Hepatocyte (in vitro differentiated cells): Measurements from ENCODE around the gene VAV3. TPM values are rescaled to one million over a fixed set of nuclear protein-coding genes. Genes with fewer than 3 reads are reported as not detected.

Experiments used
- DNase-seq: peaks from one replicate; pipeline ENCODE4 v3.0.0-alpha.2; 2016; ENCODE audit warnings: low spot score
- H2AFZ ChIP-seq: fragments of 200-600 bp; sonication (generic); 2 replicates; pipeline ENCODE4 v1.6.0; 2016; ENCODE audit warnings: antibody characterized with exemption, mild to moderate bottlenecking
- H3K27ac ChIP-seq: fragments of 200-600 bp; sonication (generic); 2 replicates; pipeline ENCODE4 v1.5.1; 2016; ENCODE audit warnings: mild to moderate bottlenecking
- H3K27me3 ChIP-seq: fragments of 200-600 bp; sonication (generic); 2 replicates; pipeline ENCODE4 v1.6.1; 2016
- H3K36me3 ChIP-seq: fragments of 200-600 bp; sonication (generic); replicated peaks from 2 replicates; pipeline ENCODE4 v1.5.1; 2016; ENCODE audit warnings: low read depth; ENCODE audit not compliant: insufficient read depth
- H3K4me1 ChIP-seq: fragments of 200-600 bp; sonication (generic); 2 replicates; pipeline ENCODE4 v1.5.1; 2016; ENCODE audit warnings: mild to moderate bottlenecking, moderate library complexity; ENCODE audit not compliant: insufficient read depth
- H3K4me2 ChIP-seq: fragments of 200-600 bp; sonication (generic); 2 replicates; pipeline ENCODE4 v1.6.0; 2016
- H3K4me3 ChIP-seq: fragments of 200-600 bp; sonication (generic); 2 replicates; pipeline ENCODE4 v1.5.1; 2016; ENCODE audit warnings: mild to moderate bottlenecking
- H3K79me2 ChIP-seq: fragments of 200-600 bp; sonication (generic); 2 replicates; pipeline ENCODE4 v1.6.0; 2017; ENCODE audit warnings: mild to moderate bottlenecking
- H3K9me2 ChIP-seq: fragments of 200-600 bp; sonication (generic); replicated peaks from 2 replicates; pipeline ENCODE4 v1.6.0; 2017; ENCODE audit warnings: mild to moderate bottlenecking; ENCODE audit not compliant: insufficient read depth
- H3K9me3 ChIP-seq: fragments of 200-600 bp; sonication (generic); 2 replicates; pipeline ENCODE4 v1.5.1; 2016; ENCODE audit warnings: low read depth, mild to moderate bottlenecking
- H4K20me1 ChIP-seq: fragments of 200-600 bp; sonication (generic); 2 replicates; pipeline ENCODE4 v1.6.0; 2016; ENCODE audit warnings: mild to moderate bottlenecking; ENCODE audit not compliant: insufficient read depth, poor library complexity, severe bottlenecking
- EZH2 ChIP-seq: fragments of 200-600 bp; sonication (generic); IDR thresholded peaks from 2 replicates; pipeline ENCODE4 v1.6.1; 2016; ENCODE audit warnings: antibody characterized with exemption, mild to moderate bottlenecking, borderline replicate concordance
- EZH2phosphoT487 ChIP-seq: fragments of 200-600 bp; sonication (generic); IDR thresholded peaks from one replicate; pipeline ENCODE4 v1.6.1; 2018; ENCODE audit warnings: antibody characterized with exemption, mild to moderate bottlenecking, low read depth, moderate library complexity; ENCODE audit not compliant: unreplicated experiment, severe bottlenecking
- WGBS: methylation state at CpG from one replicate; pipeline ENCODE4 v1.1.6; 2016; ENCODE audit warnings: low lambda C conversion rate; ENCODE audit errors: missing lambda C conversion rate; 5-methylcytosine and 5-hydroxymethylcytosine counted together
- polyA plus RNA-seq: library from polyadenylated mRNA; unstranded; fragments of >200 nt; fragmentation: Nextera tagmentation; extraction: Ambion mirVana; gene quantifications from 2 replicates; pipeline ENCODE4 v1.2.1, GENCODE V29; 2016
- total RNA-seq: library from RNA; depleted of rRNA; stranded (reverse); fragments of >200 nt; gene quantifications from 2 replicates; pipeline ENCODE4 v1.2.3, GENCODE V29; 2014
- TF ChIP-seq, protein P1 (sequence below): fragments of 200-600 bp; sonication (generic); IDR thresholded peaks from 2 replicates; pipeline ENCODE4 v1.5.1; 2016; ENCODE audit warnings: antibody characterized with exemption, mild to moderate bottlenecking; ENCODE audit not compliant: poor library complexity

The VAV3 gene
- total and polyA plus RNA-seq, 2 experiments from 2014 or later, result 12.3 to 40.5 TPM

GRCh38 chr1:107666493-107666892 lies 298.5 kb downstream of the VAV3 start:
- DNase-seq, result no peak
- H3K27ac ChIP-seq, result peak overlapping the region; percentile 12
- H3K4me3 ChIP-seq, result no peak overlapping the region
- no peaks in the 10 kb centered on the region for H3K9me3 ChIP-seq
- no peaks in the 10 kb centered on the region for H3K27me3 ChIP-seq
- no peak overlapping the region for H2AFZ ChIP-seq
- H3K36me3 ChIP-seq, result no peaks in the 10 kb centered on the region
- H3K4me1 ChIP-seq, result peaks cover 36% of the 10 kb centered on the region
- H4K20me1 ChIP-seq, result no peaks in the 10 kb centered on the region
- H3K4me2 ChIP-seq, result no peak overlapping the region
- peaks cover 6% of the 10 kb centered on the region for H3K79me2 ChIP-seq
- no peak for TF ChIP-seq EZH2phosphoT487
- TF ChIP-seq, protein P1, sequence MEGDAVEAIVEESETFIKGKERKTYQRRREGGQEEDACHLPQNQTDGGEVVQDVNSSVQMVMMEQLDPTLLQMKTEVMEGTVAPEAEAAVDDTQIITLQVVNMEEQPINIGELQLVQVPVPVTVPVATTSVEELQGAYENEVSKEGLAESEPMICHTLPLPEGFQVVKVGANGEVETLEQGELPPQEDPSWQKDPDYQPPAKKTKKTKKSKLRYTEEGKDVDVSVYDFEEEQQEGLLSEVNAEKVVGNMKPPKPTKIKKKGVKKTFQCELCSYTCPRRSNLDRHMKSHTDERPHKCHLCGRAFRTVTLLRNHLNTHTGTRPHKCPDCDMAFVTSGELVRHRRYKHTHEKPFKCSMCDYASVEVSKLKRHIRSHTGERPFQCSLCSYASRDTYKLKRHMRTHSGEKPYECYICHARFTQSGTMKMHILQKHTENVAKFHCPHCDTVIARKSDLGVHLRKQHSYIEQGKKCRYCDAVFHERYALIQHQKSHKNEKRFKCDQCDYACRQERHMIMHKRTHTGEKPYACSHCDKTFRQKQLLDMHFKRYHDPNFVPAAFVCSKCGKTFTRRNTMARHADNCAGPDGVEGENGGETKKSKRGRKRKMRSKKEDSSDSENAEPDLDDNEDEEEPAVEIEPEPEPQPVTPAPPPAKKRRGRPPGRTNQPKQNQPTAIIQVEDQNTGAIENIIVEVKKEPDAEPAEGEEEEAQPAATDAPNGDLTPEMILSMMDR, result no peak
- TF ChIP-seq EZH2, result no peak
- H3K9me2 ChIP-seq, result no peaks in the 10 kb centered on the region
- 85% methylated on average over 5 of the region's 5 CpGs for WGBS

DNA sequence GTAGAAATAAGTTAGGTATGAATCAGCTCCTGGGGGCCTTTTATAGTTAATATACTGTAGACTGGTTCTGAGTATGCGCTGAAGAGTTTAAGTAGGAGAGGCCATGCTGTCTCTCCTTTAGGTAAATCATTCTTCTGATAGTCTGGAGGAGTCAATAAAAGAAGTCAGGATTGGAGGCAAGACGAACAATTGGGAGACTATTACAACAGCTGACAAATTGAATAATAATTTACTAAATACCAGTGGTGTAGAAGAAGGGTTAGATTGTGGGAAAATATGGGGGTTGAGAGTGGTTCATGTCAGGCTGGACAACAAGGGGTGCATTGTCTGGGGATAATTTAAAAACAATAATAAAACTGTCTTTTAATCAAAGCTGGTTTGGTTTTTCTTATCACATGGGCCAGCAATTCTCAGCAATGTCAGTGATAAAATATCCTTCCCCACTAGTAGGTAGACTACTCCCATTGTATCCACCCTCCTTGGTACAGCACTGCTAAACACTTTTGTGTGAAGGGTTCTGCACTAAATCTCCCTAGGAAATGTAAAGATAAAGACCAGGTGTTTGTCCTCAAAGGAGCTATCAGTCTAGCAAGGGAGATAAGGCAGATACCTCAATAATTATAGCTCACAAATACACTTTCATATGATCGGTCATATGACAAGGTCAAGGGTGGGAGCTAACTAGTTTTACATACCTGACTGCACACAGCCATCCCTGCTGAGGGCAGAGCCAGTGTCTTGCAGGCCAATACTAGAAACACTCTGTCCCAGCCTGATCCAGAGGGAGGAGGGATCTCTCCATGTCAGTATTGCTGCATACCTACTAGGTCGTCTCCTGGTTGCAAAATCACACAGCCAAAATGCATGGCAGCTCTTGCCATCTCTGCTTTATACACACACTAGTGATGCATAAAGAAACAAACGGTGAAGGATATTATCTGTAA lies 299.7 kb downstream of the VAV3 start:
- 55% methylated on average over 5 of the region's 5 CpGs for WGBS

GRCh38 chr1:107662971-107663370 lies 302.0 kb downstream of the VAV3 start:
- no peak for DNase-seq
- Histone ChIP-seq H3K4me1 (peaks cover 17% of the 10 kb centered on the region), H3K9me2 (no peaks in the 10 kb centered on the region), H2AFZ (no peak overlapping the region), H4K20me1 (no peaks in the 10 kb centered on the region), H3K36me3 (no peaks in the 10 kb centered on the region), H3K4me3 (no peak overlapping the region), H3K9me3 (no peaks in the 10 kb centered on the region), H3K27ac (no peak overlapping the region), H3K27me3 (no peaks in the 10 kb centered on the region), H3K4me2 (no peak overlapping the region), H3K79me2 (peaks cover 2% of the 10 kb centered on the region)
- 52% methylated on average over 2 of the region's 2 CpGs for WGBS
- TF ChIP-seq, protein P1, result no peak
- no peak for TF ChIP-seq EZH2
- no peak for TF ChIP-seq EZH2phosphoT487

More for the DNA sequence above, 299.7 kb downstream of the VAV3 start:
- Histone ChIP-seq H3K4me2 (peak overlapping the region; percentile 18), H3K4me3 (no peak overlapping the region), H3K9me2 (no peaks in the 10 kb centered on the region), H3K79me2 (peaks cover 5% of the 10 kb centered on the region), H3K27me3 (no peaks in the 10 kb centered on the region), H3K27ac (peak overlapping the region; percentile 49), H2AFZ (no peak overlapping the region), H3K4me1 (peaks cover 36% of the 10 kb centered on the region), H3K36me3 (no peaks in the 10 kb centered on the region), H4K20me1 (no peaks in the 10 kb centered on the region), H3K9me3 (no peaks in the 10 kb centered on the region)
- no peak for TF ChIP-seq EZH2phosphoT487
- TF ChIP-seq, protein P1, result no peak
- TF ChIP-seq EZH2, result no peak
- DNase-seq, result peak; percentile 41
